ENCODE data around the gene SPDYE4. TPM values are rescaled to one million over a fixed set of nuclear protein-coding genes. Genes with fewer than 3 reads are reported as not detected.

Gene SPDYE4
- total RNA-seq, 1 experiment from 2014 or later: not detected

DNA sequence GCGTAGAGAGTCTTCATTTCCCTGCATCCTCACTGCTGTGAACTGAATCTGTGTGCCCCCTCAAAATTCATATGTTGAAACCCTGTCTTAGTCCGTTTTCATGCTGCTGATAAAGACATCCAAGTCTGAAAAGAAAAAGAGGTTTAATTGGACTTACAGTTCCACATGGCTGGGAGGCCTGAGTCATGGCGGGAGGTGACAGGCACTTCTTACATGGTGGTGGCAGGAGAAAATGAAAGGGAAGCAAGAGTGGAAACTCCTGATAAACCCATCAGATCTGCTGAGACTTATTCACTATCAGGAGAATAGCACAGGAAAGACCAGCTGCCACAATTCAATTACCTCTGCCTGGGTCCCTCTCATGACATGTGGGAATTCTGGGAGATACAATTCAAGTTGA lies 10.6 kb downstream of the SPDYE4 start:
- DNase-seq: no peak
- no peak overlapping the region for H2AFZ ChIP-seq (ENCODE audit: low read length)
- H3K4me3 ChIP-seq (ENCODE audit: low read length): no peak overlapping the region
- H3K27ac ChIP-seq (ENCODE audit: low read length): no peak overlapping the region
- no peaks in the 10 kb centered on the region for H3K9me3 ChIP-seq (ENCODE audit: low read length)
- peaks cover 4% of the 10 kb centered on the region for H3K4me1 ChIP-seq (ENCODE audit: low read length)
- no peaks in the 10 kb centered on the region for H3K36me3 ChIP-seq (ENCODE audit: insufficient read depth, low read length)
- no peaks in the 10 kb centered on the region for H3K79me2 ChIP-seq (ENCODE audit: low read length)
- no peaks in the 10 kb centered on the region for H3K27me3 ChIP-seq (ENCODE audit: low read length)
- H3K4me2 ChIP-seq (ENCODE audit: low read depth, low read length, poor library complexity, severe bottlenecking): no peak overlapping the region
- no peak overlapping the region for H3K9ac ChIP-seq (ENCODE audit: low read length)
- H4K20me1 ChIP-seq (ENCODE audit: insufficient read depth, low read depth, low read length): no peaks in the 10 kb centered on the region
- H3K9me2 ChIP-seq (replicated peaks; ENCODE audit: insufficient read depth, low read length): no peaks in the 10 kb centered on the region

GRCh38 chr17:8746501-8747236 lies 11.7 kb downstream of the SPDYE4 start:
- H2AFZ ChIP-seq (ENCODE audit: low read length): no peak overlapping the region
- no peaks in the 10 kb centered on the region for H3K27me3 ChIP-seq (ENCODE audit: low read length)
- H3K36me3 ChIP-seq (ENCODE audit: insufficient read depth, low read length): no peaks in the 10 kb centered on the region
- DNase-seq: no peak
- H3K4me1 ChIP-seq (ENCODE audit: low read length): peaks cover 4% of the 10 kb centered on the region
- no peaks in the 10 kb centered on the region for H4K20me1 ChIP-seq (ENCODE audit: insufficient read depth, low read depth, low read length)
- no peaks in the 10 kb centered on the region for H3K79me2 ChIP-seq (ENCODE audit: low read length)
- no peaks in the 10 kb centered on the region for H3K9me2 ChIP-seq (replicated peaks; ENCODE audit: insufficient read depth, low read length)
- H3K9ac ChIP-seq (ENCODE audit: low read length): no peak overlapping the region
- H3K9me3 ChIP-seq (ENCODE audit: low read length): no peaks in the 10 kb centered on the region
- no peak overlapping the region for H3K4me2 ChIP-seq (ENCODE audit: low read depth, low read length, poor library complexity, severe bottlenecking)
- no peak overlapping the region for H3K4me3 ChIP-seq (ENCODE audit: low read length)
- no peak overlapping the region for H3K27ac ChIP-seq (ENCODE audit: low read length)

GRCh38 chr17:8745586-8746500 lies 12.5 kb downstream of the SPDYE4 start:
- no peak overlapping the region for H3K27ac ChIP-seq (ENCODE audit: low read length)
- H3K9me3 ChIP-seq (ENCODE audit: low read length): no peaks in the 10 kb centered on the region
- H3K4me3 ChIP-seq (ENCODE audit: low read length): peak overlapping the region; percentile 60; the same call in 1 of the 2 replicates
- no peaks in the 10 kb centered on the region for H4K20me1 ChIP-seq (ENCODE audit: insufficient read depth, low read depth, low read length)
- DNase-seq: peak; percentile 75
- H3K4me2 ChIP-seq (ENCODE audit: low read depth, low read length, poor library complexity, severe bottlenecking): peak overlapping the region; percentile 71
- H3K79me2 ChIP-seq (ENCODE audit: low read length): no peaks in the 10 kb centered on the region
- no peaks in the 10 kb centered on the region for H3K27me3 ChIP-seq (ENCODE audit: low read length)
- H3K9ac ChIP-seq (ENCODE audit: low read length): no peak overlapping the region
- no peaks in the 10 kb centered on the region for H3K36me3 ChIP-seq (ENCODE audit: insufficient read depth, low read length)
- peaks cover 4% of the 10 kb centered on the region for H3K4me1 ChIP-seq (ENCODE audit: low read length)
- peak overlapping the region; percentile 50; the same call in 1 of the 2 replicates for H2AFZ ChIP-seq (ENCODE audit: low read length)
- no peaks in the 10 kb centered on the region for H3K9me2 ChIP-seq (replicated peaks; ENCODE audit: insufficient read depth, low read length)

DNA sequence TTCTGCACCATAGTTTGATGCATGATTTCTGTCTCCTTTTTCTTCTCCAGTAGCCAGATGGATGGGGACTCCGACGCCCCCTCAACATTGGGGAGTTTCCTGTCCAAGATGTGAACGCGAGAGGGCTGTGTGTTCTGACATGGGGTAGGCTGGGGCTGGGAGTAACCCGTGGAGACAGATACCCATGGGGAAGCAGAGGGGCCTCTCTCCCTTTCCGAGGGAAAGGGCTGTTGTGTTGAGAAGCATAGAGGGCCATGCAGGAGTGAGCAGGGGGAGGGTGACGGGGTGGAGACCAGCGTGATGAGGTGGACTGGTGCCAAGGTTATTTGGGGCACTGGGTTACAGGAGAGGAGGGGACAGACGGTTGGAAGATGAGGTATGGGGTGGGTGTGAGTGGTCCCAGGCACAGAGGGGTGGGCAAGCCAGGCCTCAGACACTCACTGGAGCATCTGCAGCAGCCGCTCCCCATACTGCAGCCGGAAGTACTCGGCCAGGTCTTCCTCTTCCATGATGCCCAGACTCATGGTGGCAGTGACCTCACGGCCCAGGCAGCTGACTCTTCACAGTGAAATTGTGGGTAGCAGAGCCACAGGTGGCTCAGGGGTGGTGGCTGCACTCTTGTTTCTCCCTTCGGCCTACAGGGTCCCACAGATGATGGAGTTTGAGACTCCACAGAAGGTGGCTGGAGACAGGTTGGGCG lies 14.1 kb downstream of the SPDYE4 start:
- Histone ChIP-seq H3K9me3 (ENCODE audit: low read length) (no peaks in the 10 kb centered on the region), H2AFZ (ENCODE audit: low read length) (no peak overlapping the region), H3K79me2 (ENCODE audit: low read length) (no peaks in the 10 kb centered on the region), H4K20me1 (ENCODE audit: insufficient read depth, low read depth, low read length) (no peaks in the 10 kb centered on the region), H3K27me3 (ENCODE audit: low read length) (no peaks in the 10 kb centered on the region), H3K4me1 (ENCODE audit: low read length) (peaks cover 4% of the 10 kb centered on the region), H3K36me3 (ENCODE audit: insufficient read depth, low read length) (no peaks in the 10 kb centered on the region), H3K27ac (ENCODE audit: low read length) (no peak overlapping the region), H3K9me2 (replicated peaks; ENCODE audit: insufficient read depth, low read length) (no peaks in the 10 kb centered on the region), H3K9ac (ENCODE audit: low read length) (no peak overlapping the region), H3K4me2 (ENCODE audit: low read depth, low read length, poor library complexity, severe bottlenecking) (no peak overlapping the region), H3K4me3 (ENCODE audit: low read length) (no peak overlapping the region)
- DNase-seq: no peak

DNA sequence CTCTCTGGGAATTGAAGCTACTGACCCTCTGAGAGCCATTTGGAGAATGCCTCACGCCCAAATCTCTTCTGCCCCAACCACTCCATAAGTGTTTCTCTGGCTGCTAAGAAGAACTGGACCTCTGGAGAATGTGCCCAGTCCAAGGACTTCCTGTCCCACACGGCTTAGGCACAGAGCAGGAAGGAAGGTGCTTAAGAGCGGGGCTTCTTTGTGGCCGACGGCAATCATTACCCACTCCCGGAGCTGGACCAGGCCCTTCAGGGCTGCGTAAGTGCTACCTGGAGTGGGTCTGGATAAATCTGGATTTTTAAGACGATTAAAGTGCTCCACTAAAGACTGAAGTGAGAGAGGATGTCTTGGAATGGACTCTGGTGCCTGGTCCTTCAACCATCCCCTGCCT lies 15.5 kb downstream of the SPDYE4 start:
- Histone ChIP-seq H3K4me3 (ENCODE audit: low read length) (no peak overlapping the region), H2AFZ (ENCODE audit: low read length) (no peak overlapping the region), H3K9me2 (replicated peaks; ENCODE audit: insufficient read depth, low read length) (no peaks in the 10 kb centered on the region), H3K9me3 (ENCODE audit: low read length) (no peaks in the 10 kb centered on the region), H3K4me2 (ENCODE audit: low read depth, low read length, poor library complexity, severe bottlenecking) (no peak overlapping the region), H4K20me1 (ENCODE audit: insufficient read depth, low read depth, low read length) (no peaks in the 10 kb centered on the region), H3K79me2 (ENCODE audit: low read length) (no peaks in the 10 kb centered on the region), H3K36me3 (ENCODE audit: insufficient read depth, low read length) (no peaks in the 10 kb centered on the region), H3K27ac (ENCODE audit: low read length) (no peak overlapping the region), H3K9ac (ENCODE audit: low read length) (no peak overlapping the region), H3K27me3 (ENCODE audit: low read length) (no peaks in the 10 kb centered on the region), H3K4me1 (ENCODE audit: low read length) (peaks cover 4% of the 10 kb centered on the region)
- DNase-seq: no peak

GRCh38 chr17:8742274-8742673 lies 16.1 kb downstream of the SPDYE4 start:
- Histone ChIP-seq H2AFZ (ENCODE audit: low read length) (no peak overlapping the region), H3K36me3 (ENCODE audit: insufficient read depth, low read length) (no peaks in the 10 kb centered on the region), H3K27ac (ENCODE audit: low read length) (no peak overlapping the region), H3K4me3 (ENCODE audit: low read length) (no peak overlapping the region), H3K79me2 (ENCODE audit: low read length) (no peaks in the 10 kb centered on the region), H3K4me2 (ENCODE audit: low read depth, low read length, poor library complexity, severe bottlenecking) (no peak overlapping the region), H3K9me3 (ENCODE audit: low read length) (no peaks in the 10 kb centered on the region), H3K9ac (ENCODE audit: low read length) (no peak overlapping the region), H4K20me1 (ENCODE audit: insufficient read depth, low read depth, low read length) (no peaks in the 10 kb centered on the region), H3K9me2 (replicated peaks; ENCODE audit: insufficient read depth, low read length) (no peaks in the 10 kb centered on the region), H3K4me1 (ENCODE audit: low read length) (peaks cover 4% of the 10 kb centered on the region), H3K27me3 (ENCODE audit: low read length) (no peaks in the 10 kb centered on the region)
- DNase-seq: no peak

GRCh38 chr17:8741771-8742170 lies 16.6 kb downstream of the SPDYE4 start:
- H3K36me3 ChIP-seq (ENCODE audit: insufficient read depth, low read length): no peaks in the 10 kb centered on the region
- no peaks in the 10 kb centered on the region for H3K27me3 ChIP-seq (ENCODE audit: low read length)
- H3K4me1 ChIP-seq (ENCODE audit: low read length): peaks cover 4% of the 10 kb centered on the region
- no peak overlapping the region for H3K9ac ChIP-seq (ENCODE audit: low read length)
- H3K4me3 ChIP-seq (ENCODE audit: low read length): no peak overlapping the region
- H3K9me2 ChIP-seq (replicated peaks; ENCODE audit: insufficient read depth, low read length): no peaks in the 10 kb centered on the region
- H3K9me3 ChIP-seq (ENCODE audit: low read length): no peaks in the 10 kb centered on the region
- no peaks in the 10 kb centered on the region for H3K79me2 ChIP-seq (ENCODE audit: low read length)
- no peaks in the 10 kb centered on the region for H4K20me1 ChIP-seq (ENCODE audit: insufficient read depth, low read depth, low read length)
- H3K4me2 ChIP-seq (ENCODE audit: low read depth, low read length, poor library complexity, severe bottlenecking): no peak overlapping the region
- no peak for DNase-seq
- H3K27ac ChIP-seq (ENCODE audit: low read length): no peak overlapping the region
- H2AFZ ChIP-seq (ENCODE audit: low read length): no peak overlapping the region

GRCh38 chr17:8741366-8741765 lies 17.0 kb downstream of the SPDYE4 start:
- peaks cover 4% of the 10 kb centered on the region for H3K4me1 ChIP-seq (ENCODE audit: low read length)
- H3K4me3 ChIP-seq (ENCODE audit: low read length): no peak overlapping the region
- H3K9ac ChIP-seq (ENCODE audit: low read length): no peak overlapping the region
- no peak overlapping the region for H3K27ac ChIP-seq (ENCODE audit: low read length)
- DNase-seq: no peak
- no peaks in the 10 kb centered on the region for H3K9me3 ChIP-seq (ENCODE audit: low read length)
- H3K4me2 ChIP-seq (ENCODE audit: low read depth, low read length, poor library complexity, severe bottlenecking): no peak overlapping the region
- H3K9me2 ChIP-seq (replicated peaks; ENCODE audit: insufficient read depth, low read length): no peaks in the 10 kb centered on the region
- no peaks in the 10 kb centered on the region for H3K79me2 ChIP-seq (ENCODE audit: low read length)
- no peaks in the 10 kb centered on the region for H4K20me1 ChIP-seq (ENCODE audit: insufficient read depth, low read depth, low read length)
- no peak overlapping the region for H2AFZ ChIP-seq (ENCODE audit: low read length)
- no peaks in the 10 kb centered on the region for H3K36me3 ChIP-seq (ENCODE audit: insufficient read depth, low read length)
- no peaks in the 10 kb centered on the region for H3K27me3 ChIP-seq (ENCODE audit: low read length)

Data from Karpas-422 (cell line).